Kidney epithelial cell (primary cell): Measurements from ENCODE around the gene DUSP16. TPM values are rescaled to one million over a fixed set of nuclear protein-coding genes. Genes with fewer than 3 reads are reported as not detected.
A peak's percentile ranks its signal among the peaks of the same experiment; 100 is the strongest.
"Not testable (repeated sequence)": the region's sequence is repeated elsewhere in the genome, so short reads cannot be mapped to it uniquely, and the experiment has no call there.

ENCODE experiments used
- DNase-seq: peaks from one replicate; pipeline ENCODE4 v3.0.0-alpha.2; 2010; ENCODE audit warnings: low read depth
- H3K27me3 ChIP-seq: 2 replicates; pipeline ENCODE4 v1.6.0; 2011; ENCODE audit warnings: low read length; ENCODE audit not compliant: control insufficient read depth, insufficient read depth
- H3K36me3 ChIP-seq: 2 replicates; pipeline ENCODE4 v1.5.1; 2011; ENCODE audit warnings: low read length; ENCODE audit not compliant: control insufficient read depth, insufficient read depth
- H3K4me3 ChIP-seq: 2 replicates; pipeline ENCODE4 v1.5.1; 2011; ENCODE audit warnings: low read depth, mild to moderate bottlenecking, control low read depth, low read length
- total RNA-seq: library from RNA; depleted of rRNA; stranded (reverse); fragments of >200 nt; gene quantifications from 2 replicates; pipeline ENCODE4 v1.2.3, GENCODE V29; 2015
- TF ChIP-seq, protein P1 (sequence below): IDR thresholded peaks from 2 replicates; pipeline ENCODE4 v1.5.1; 2011; ENCODE audit warnings: mild to moderate bottlenecking, moderate library complexity, low read length, control low read depth, inconsistent platforms; ENCODE audit not compliant: insufficient read depth, poor library complexity, severe bottlenecking

DUSP16 gene
- total RNA-seq, 1 donor from 2014 or later, result 22.7 TPM

DNA sequence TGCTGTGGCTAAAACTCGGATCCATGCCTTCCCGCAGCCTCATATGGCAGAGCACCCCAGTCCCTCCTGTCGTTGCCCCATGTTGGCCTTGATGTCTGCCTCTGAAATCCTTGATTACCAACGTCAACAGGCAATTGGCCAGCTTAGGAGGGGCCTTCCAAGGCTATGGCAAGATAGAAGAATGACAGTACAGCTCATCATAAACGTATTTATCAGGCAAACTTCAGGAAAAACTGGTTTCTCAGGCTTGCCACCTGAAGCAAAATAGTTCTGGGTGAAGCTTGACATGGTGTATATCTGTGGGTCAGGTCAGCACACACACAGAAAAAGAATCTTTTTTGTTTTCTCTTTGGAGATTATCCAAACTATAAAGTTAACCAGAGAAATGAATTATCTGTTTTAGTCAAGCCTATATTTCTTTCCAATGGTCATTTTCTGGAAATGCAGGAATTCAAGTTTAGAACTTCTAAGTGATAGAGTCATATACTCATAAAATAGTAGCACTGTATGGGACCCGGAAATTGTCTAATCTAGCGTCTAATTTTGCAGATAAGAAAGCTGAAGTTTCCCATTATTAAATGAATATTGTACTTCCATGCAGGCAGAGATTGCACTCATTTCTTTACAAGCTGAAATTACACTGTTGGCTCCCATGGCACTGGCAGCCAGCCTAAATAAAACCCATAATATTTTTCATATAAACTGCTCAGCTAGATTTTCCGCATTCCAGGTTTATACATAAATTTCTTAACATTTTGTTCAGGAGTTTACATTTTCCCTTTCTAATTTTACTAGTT, 24.4 kb upstream of the DUSP16 start:
- TF ChIP-seq, protein P1, sequence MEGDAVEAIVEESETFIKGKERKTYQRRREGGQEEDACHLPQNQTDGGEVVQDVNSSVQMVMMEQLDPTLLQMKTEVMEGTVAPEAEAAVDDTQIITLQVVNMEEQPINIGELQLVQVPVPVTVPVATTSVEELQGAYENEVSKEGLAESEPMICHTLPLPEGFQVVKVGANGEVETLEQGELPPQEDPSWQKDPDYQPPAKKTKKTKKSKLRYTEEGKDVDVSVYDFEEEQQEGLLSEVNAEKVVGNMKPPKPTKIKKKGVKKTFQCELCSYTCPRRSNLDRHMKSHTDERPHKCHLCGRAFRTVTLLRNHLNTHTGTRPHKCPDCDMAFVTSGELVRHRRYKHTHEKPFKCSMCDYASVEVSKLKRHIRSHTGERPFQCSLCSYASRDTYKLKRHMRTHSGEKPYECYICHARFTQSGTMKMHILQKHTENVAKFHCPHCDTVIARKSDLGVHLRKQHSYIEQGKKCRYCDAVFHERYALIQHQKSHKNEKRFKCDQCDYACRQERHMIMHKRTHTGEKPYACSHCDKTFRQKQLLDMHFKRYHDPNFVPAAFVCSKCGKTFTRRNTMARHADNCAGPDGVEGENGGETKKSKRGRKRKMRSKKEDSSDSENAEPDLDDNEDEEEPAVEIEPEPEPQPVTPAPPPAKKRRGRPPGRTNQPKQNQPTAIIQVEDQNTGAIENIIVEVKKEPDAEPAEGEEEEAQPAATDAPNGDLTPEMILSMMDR, result no peak
- H3K27me3 ChIP-seq, result no peaks in the 10 kb centered on the region
- no peaks in the 10 kb centered on the region for H3K36me3 ChIP-seq
- no peak for DNase-seq
- no peak overlapping the region for H3K4me3 ChIP-seq

DNA sequence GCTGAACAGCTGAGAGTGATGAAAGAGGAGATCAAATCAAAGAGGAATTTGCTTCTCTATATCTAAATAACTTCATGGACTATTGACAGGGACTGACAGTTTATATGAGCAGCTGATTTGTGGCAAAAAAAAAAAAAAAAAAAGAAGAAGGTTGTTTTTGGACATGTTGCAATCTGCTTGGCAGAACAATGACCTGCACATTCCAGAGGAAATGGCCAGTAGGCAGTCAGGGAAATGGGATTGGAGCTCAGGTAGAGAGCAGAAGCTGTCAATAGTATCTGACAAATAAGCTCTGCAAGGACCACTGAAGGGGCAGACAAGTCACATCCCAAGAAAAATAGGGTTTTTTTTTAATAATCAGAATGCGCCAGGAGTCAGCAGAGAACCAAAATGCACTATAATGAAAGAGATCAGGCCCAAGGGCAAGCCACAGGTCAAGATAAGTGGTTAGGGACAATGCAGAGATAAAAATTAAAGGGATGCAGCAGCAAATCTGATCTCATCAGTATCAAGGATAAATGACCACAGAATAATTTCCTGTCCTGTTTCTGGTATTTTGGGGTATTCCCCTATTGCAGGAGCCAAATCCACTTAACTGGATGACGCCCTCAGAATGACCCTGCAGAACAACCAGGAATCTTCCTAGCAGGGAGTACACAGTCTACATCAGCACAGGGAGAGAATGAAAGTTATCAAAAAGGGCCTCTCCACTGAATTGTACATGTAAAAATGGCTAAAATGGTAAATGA, 22.6 kb upstream of the DUSP16 start:
- no peaks in the 10 kb centered on the region for H3K27me3 ChIP-seq
- TF ChIP-seq, protein P1, result no peak
- no peak overlapping the region for H3K4me3 ChIP-seq
- no peak for DNase-seq
- no peaks in the 10 kb centered on the region for H3K36me3 ChIP-seq

DNA sequence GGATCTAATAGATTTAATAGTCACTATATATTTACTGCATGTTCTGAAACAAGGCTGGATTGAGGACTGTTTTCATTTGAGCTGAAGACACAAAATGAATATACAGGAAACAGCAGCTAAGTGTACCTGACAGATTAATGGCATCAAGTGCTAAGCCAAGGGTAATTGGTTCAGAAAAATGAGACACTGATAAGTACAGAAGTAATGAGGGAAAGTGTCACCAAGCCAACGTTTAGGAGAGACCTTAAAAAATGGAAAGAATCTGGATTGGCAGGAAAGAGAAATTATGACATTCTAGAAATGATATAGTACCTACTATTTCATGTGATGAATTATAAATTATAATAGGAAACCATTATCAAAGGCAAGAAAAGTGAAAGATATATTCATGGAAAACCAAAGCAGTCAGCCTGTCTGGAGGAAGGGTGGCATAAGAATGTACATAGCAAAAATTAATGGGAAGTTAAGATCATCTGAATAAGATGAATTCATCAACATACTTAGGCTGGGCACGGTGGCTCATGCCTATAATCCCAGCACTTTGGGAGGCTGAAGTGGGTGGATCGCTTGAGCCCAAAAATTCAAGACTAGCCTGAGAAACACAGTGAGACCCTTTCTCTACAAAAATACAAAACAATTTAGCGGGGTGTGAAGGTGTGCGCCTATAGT, 21.0 kb upstream of the DUSP16 start:
- TF ChIP-seq, protein P1, result no peak
- DNase-seq, result no peak
- no peaks in the 10 kb centered on the region for H3K36me3 ChIP-seq
- H3K27me3 ChIP-seq, result no peaks in the 10 kb centered on the region
- H3K4me3 ChIP-seq, result no peak overlapping the region

DNA sequence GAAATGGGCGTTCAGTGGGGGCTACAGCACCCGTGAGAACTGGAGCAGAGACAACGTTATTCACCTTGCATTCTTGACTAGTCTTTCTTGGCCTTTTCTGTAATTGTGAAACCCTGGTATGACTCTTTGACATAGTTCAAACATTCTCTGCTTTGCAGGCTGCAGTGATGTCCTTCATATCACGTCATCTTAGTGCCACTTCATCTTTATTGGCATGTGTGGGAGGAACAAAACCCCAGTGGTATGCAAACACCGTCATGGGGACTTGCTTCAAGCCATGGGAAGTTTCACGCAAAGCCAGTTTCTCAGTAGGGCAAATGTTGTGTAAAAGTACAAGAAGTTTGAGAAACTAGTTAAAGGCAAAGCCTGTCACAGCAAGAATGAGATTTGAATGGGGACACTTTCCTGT, 20.2 kb upstream of the DUSP16 start:
- no peaks in the 10 kb centered on the region for H3K27me3 ChIP-seq
- no peaks in the 10 kb centered on the region for H3K36me3 ChIP-seq
- TF ChIP-seq, protein P1, result no peak
- no peak overlapping the region for H3K4me3 ChIP-seq
- peak; percentile 77 for DNase-seq

DNA sequence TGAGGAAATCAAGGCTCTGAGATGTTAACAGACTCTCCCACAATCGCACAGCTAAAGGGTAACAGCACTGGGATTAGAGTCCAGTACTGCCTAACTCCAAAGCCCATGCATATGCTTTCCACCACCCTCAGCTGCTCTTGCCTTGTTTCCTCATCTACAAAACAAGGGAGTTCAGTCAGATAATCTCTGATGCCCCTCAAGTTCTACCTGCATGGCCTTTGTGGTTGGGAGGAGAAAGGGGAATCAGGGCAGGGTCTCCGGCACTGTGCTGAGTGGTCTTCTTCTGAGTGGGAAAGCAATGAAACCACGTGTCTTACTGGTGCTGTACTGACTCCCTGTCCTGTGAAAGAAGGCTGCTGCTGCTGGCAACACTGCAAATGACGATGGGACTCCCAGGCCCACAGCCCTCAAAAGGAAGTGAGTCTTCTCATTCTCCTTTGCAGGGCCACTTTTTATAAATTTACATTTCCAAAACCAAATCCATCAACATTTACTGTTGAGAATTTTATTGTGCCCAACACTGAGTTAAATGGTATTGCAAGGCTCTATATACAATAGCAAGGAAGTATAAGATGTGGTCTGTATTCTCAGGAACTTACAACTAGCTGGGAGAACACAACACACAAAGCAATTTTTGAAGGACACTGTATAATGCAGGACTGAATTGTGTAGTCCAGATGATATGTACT, 19.7 kb upstream of the DUSP16 start:
- no peak for DNase-seq
- Histone ChIP-seq H3K4me3 (no peak overlapping the region), H3K36me3 (no peaks in the 10 kb centered on the region), H3K27me3 (no peaks in the 10 kb centered on the region)
- TF ChIP-seq, protein P1, result no peak

DNA sequence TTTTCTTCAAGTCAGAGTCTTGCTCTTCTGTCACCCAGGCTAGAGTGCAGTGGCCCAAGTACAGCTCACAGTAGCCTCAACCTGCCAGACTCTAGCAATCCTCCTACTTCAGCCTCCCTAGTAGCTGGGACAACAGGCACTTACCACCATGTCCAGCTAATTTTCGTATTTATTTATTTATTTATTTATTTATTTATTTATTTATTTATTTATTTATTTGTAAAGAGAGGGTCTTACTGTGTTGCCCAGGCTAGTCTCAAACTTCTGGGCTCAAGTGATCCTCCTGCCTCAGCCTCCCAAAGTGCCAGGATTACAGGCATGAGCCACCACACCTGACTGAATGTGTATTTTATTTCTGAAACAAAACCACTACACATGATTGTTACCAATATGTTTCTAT, 18.1 kb upstream of the DUSP16 start:
- not testable (repeated sequence) for H3K27me3 ChIP-seq, H3K36me3 ChIP-seq, H3K4me3 ChIP-seq, DNase-seq
